Activated effector memory CD4-positive, alpha-beta T cell treated with anti-CD3 and anti-CD28 coated beads, Interleukin-2, amount 50 U/mL, for 16 hours (primary cell): ENCODE measurements around the gene SEMA3F.

Experiments used
- DNase-seq: peaks from one replicate; pipeline ENCODE4 v3.0.0-alpha.2; 2020

Gene SEMA3F

GRCh38 chr3:50154840-50155490, at the start of gene SEMA3F:
TSS of gene SEMA3F (plus strand) at chr3:50155324. CDS start at chr3:50159623, 4,299 bp downstream.
- peak; percentile 88 for DNase-seq

GRCh38 chr3:50111757-50112156, 43.4 kb upstream of the SEMA3F start:
- DNase-seq = no peak

GRCh38 chr3:50112462-50112861, 42.7 kb upstream of the SEMA3F start:
- DNase-seq = peak; percentile 50

- peak; percentile 41 for DNase-seq
These were observed 38.0 kb upstream of the SEMA3F start for GRCh38 chr3:50117120-50117519.

GRCh38 chr3:50118237-50118636, 36.9 kb upstream of the SEMA3F start:
- DNase-seq = peak; percentile 37

- DNase-seq = peak; percentile 50
These were observed 35.3 kb upstream of the SEMA3F start for GRCh38 chr3:50119786-50120185.

GRCh38 chr3:50120364-50121071, 34.6 kb upstream of the SEMA3F start:
- peak; percentile 49 for DNase-seq

- DNase-seq = peak; percentile 89
These were observed 33.8 kb upstream of the SEMA3F start for GRCh38 chr3:50121072-50122032.

GRCh38 chr3:50122071-50122470, 33.1 kb upstream of the SEMA3F start:
- DNase-seq = no peak

GRCh38 chr3:50122661-50123391, 32.3 kb upstream of the SEMA3F start:
- no peak for DNase-seq

GRCh38 chr3:50123394-50124051, 31.6 kb upstream of the SEMA3F start:
- no peak for DNase-seq

GRCh38 chr3:50124052-50124799, 30.9 kb upstream of the SEMA3F start:
- DNase-seq = no peak

- no peak for DNase-seq
These were observed 30.3 kb upstream of the SEMA3F start for GRCh38 chr3:50124800-50125178.

- no peak for DNase-seq
These were observed 29.4 kb upstream of the SEMA3F start for GRCh38 chr3:50125541-50126286.

GRCh38 chr3:50126287-50127211, 28.6 kb upstream of the SEMA3F start:
- no peak for DNase-seq

- DNase-seq = no peak
These were observed 27.9 kb upstream of the SEMA3F start for GRCh38 chr3:50127251-50127691.

- DNase-seq = no peak
These were observed 27.1 kb upstream of the SEMA3F start for GRCh38 chr3:50128001-50128400.

- DNase-seq = no peak
These were observed 24.7 kb upstream of the SEMA3F start for GRCh38 chr3:50130436-50130835.
